Stimulated activated CD8-positive, alpha-beta memory T cell treated with anti-CD3 and anti-CD28 coated beads, Interleukin-7, amount 100 ng/mL, for 1 hour (primary cell): ENCODE data around the gene FKTN.
"Not testable (repeated sequence)": the region's sequence is repeated elsewhere in the genome, so short reads cannot be mapped to it uniquely, and the experiment has no call there.

Experiments used
- DNase-seq, 2 donors: peaks; one replicate each; pipeline ENCODE4 v3.0.0-alpha.2; 2020; ENCODE audit warnings: low read depth in 2 of 2

FKTN gene

GRCh38 chr9:105557804-105558610, at the start of gene FKTN:
TSS of gene FKTN (plus strand) at chr9:105558131. CDS start at chr9:105575033, 16,902 bp downstream.
- peak; percentile 52 to 56 for DNase-seq

GRCh38 chr9:105508530-105508929, 49.4 kb upstream of the FKTN start:
- no peak for DNase-seq

- no peak for DNase-seq
These were observed 47.9 kb upstream of the FKTN start for GRCh38 chr9:105510024-105510423.

DNA sequence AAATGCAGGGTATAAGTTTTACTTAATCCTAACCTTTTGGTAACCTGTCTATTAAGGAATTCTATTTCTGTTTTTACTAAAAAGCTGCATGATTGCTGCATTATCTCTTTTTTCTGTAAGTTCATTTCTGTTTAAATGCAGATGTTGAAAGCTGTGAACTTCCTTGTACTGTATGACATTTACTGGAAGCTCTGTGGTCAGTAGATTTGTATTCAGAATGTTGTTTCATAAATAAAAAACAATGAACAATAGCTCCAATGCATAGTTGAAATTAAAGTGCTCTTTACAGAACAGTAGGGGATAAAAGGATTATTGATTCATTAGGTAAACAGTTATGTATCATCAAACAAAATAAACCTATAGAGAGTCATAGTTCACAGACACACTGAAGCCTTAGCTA, 46.5 kb upstream of the FKTN start:
- DNase-seq = no peak

DNA sequence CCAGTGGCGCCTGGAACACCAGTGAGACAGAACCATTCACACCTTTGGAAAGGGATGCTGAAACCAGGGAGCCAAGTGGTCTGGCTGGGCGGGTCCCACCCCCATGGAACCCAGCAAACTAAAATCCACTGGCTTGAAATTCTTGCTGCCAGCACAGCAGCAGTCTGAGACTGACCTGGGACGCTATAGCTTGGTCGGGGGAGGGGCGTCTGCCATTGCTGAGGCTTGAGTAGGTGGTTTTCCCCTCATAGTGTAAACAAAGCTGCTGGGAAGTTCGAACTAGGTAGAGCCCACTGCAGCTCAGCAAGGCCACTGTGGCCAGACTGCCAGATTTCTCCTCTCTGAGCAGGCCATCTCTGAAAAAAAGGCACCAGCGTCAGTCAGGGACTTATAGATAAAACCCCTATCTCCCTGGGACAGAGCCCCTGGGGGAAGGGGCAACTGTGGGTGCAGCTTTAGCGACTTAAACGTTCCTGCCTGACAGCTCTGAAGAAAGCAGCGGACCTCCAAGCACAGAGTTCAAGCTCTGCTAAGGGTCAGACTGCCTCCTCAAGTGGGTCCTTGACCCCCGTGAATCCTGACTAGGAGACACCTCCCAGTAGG, 42.0 kb upstream of the FKTN start:
- DNase-seq = no peak

DNA sequence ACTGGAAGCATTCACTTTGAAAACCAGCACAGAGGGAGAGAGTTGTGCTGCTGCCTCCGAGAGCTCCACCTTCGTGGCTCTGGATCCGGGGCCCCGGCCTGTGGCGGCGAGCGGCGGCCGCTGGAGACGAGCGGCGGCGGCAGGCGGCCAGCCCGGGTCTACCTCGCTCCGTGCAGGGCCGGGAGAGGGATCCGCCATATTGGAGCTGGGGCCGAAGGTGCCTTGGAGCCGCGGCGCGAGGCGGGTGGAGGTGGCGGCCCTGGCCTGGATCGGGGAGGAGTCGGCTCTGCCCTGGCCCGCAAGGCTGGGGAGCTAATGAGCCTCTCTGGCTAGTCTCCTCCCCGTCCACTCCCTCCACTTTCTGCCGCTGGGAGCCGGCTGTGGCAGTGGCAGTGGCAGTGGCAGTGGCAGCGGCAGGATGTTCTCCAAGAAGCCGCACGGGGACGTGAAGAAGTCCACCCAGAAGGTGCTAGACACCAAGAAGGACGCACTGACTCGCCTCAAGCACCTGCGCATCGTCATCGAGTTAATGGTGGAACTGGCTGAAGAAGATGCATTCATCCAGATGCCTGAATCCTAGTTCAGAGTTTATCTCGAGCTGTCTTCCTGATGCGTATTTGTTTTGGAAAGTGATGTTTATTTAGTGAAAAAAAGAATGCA, 38.1 kb upstream of the FKTN start:
- peak in 1 of 2 donors; percentile 1 for DNase-seq

DNA sequence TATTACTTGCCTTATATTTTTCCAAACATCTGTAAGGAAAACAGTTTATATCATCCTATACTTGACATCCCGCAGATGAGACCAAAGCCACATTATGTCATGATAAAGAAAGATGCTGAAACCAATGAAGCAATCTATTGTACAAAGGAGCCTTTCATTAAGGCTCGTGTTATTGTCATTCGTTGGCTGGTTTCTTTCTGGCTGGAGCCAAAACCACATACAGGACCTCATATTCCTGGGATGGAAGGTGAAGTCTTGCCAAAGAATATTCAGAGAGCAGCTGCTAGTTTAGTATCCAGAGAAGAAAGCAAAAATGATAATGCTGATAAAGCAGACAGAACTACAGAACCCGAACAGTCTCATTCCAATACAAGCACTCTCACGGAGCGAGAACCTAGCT, 36.9 kb upstream of the FKTN start:
- DNase-seq = not testable (repeated sequence)

- not testable (repeated sequence) for DNase-seq
These were observed 35.1 kb upstream of the FKTN start for GRCh38 chr9:105522618-105523385.

DNA sequence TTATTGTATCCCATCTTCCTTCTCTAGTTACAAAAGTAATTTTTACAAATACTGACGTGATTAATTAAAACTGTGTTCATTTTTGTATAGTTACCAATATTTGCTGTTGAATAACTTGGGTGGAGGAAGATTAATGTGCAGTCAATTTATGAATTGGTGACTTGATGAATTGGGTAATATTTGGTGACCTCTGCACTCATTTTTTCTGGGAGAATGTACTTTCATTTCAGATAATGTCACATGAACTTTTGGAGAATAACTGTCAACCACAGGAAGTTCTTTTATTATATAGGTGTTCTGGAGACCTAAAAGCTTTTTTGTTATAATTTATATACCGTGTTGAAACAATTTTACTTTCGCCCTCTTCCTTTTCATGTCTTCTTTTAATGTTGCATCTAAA, 26.4 kb upstream of the FKTN start:
- no peak for DNase-seq

DNA sequence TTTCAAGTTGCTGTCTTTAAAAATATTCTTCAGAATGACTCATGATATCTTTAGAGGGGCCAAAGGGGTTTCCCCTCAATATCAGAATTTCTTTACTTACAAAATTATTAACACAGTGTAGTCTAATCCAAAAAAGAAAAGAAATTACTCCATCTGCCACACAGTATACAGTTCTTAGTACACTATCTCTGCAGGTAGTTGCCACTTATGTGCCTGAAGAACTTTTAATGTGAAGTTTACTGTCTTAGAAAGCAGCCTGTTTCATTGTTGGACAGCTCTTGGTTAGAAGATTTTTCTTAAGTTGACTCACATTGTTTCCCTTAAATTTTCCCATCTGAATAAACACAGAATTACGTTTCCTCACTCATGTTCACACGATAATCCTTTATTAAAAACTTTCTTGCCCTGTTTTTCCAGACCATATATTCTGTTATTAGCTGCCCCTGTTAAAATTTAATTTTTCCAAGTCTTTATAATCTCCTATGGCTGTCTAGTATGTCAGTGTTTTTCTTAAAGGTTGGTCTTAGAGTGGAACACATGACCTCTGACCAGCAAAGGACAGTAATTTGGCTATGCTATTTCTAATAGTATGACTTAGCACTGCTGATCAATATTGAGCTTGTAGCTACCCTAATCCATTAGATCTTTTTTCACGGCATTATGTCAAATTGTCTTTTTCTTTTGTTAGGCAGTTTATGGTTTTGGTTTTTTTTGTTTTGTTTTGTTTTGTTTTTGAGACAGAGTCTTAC, 21.8 kb upstream of the FKTN start:
- DNase-seq = no peak

DNA sequence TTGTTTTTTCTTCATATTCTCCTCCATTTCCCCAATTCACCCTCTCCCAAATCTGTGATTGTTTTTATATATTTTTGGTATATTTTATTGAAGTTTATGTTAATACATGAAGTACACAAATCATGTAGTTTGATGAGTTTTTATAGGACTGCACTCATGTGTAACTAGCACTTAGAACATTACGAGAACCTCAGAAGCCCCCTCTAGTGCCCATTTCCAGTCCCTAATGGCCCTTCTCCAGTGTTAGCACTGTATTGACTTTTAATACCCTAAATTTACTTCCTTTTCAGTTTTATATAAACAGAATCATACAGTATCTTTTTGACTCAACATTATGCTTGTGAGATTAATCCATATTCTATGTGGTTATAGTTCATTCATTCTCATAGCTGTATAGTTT, 18.5 kb upstream of the FKTN start:
- DNase-seq = no peak

DNA sequence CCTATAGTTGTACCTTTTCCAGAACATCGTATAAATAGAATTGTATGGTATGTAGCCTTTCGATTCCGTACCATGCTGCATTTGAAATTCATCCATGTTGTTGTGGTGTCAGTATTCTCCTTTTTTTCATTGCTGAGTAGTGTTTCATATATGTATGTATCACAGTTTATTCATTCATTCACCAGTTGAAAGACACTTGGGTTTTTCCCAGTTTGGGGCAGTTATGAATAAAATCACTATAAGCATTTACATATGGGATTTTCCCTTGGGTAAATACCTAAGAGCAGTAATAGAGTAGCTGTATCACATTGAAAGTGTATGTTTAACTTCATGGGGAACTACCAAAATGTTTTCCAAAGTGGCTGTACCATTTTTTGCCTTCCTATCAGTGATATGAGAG, 16.1 kb upstream of the FKTN start:
- DNase-seq = no peak

DNA sequence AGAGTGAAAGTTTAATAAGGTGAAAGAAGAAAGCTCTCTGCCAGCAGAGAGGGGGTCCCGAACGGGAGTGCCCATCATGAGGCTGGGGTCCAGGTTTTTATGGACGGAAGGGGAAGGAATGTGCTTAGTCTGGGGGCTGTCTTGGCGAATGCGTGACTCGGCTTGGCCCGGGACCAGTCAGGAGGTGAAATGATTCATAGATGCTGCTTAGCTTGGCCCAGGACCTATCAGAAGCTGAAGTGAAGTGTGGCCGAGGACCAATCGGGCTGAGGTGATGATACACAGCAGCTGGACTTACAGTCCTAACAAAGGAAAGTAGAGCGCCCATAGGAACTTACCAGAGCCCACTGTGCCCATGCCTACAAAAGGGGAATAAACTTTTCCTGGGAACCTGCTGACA, 3.9 kb upstream of the FKTN start:
- no peak for DNase-seq

GRCh38 chr9:105572455-105572854, 14.5 kb downstream of the FKTN start:
- DNase-seq = no peak

DNA sequence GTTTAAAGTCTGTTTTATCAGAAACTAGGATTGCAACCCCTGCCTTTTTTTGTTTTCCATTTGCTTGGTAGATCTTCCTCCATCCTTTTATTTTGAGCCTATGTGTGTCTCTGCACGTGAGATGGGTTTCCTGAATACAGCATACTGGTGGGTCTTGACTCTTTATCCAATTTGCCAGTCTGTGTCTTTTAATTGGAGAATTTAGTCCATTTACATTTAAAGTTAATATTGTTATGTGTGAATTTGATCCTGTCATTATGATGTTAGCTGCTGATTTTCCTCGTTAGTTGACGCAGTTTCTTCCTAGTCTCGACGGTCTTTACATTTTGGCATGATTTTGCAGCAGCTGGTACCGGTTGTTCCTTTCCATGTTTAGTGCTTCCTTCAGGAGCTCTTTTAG, 22.0 kb downstream of the FKTN start:
- DNase-seq = not testable (repeated sequence)

- DNase-seq = not testable (repeated sequence)
These were observed 23.6 kb downstream of the FKTN start for GRCh38 chr9:105581550-105581949.

DNA sequence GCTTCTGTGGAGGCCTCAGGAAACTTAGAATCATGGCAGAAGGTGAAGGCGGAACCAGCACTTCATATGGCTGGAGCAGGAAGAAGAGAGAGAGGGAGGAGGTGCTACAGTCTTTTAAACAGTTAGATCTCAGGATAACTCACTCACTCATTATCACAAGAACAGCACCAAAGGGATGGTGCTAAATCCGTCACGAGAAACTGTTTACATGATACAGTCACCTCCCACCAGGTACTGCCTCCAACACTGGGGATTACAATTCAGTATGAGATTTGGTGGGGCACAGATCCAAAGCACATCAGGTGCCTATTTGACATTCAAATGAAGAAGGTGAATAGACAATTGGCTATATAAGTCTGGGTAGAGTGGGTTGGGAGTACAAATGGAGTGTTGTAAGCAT, 35.2 kb downstream of the FKTN start:
- DNase-seq = no peak

DNA sequence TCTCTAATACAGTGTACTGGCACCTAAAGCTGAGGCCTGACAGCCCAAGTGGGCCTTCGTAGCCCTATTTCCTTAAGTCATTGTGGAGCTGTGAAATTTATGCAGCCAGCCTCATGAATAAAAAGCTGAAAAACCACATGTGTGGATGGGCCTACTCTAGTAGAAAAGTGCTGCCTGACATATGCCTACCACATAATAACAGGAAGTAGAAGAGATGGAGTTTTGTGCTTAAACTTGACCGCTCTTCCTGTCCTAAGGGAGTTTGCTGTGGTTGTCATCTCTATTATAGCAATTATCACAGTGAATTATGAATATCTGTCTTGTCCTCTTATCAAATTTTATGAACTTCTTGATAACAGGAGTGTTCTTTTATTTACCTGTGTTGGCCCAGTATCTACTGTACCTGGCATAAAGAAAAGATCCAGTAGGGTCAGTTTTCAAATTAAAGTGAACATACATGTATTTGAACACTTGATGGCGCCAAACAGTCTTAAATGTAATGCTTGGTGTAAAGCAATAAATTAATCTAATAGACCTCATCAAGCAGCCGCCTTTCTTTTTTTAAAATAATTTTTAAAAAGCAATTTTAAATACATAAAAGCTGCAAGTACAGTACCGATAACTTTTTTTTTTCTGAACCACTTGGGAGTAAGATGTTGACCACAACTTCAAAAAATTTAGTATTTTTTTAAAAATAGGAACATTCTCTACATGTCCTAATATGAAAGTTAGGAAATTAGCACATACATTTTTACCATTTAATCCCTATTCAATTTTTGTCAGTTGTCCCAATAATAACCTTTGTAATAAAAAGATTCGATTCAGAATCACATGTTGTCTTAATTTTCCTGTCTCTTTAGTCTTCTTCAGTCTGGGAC, 51.0 kb downstream of the FKTN start:
- DNase-seq = no peak

- DNase-seq = no peak
These were observed 63.1 kb downstream of the FKTN start for GRCh38 chr9:105621001-105621400.

DNA sequence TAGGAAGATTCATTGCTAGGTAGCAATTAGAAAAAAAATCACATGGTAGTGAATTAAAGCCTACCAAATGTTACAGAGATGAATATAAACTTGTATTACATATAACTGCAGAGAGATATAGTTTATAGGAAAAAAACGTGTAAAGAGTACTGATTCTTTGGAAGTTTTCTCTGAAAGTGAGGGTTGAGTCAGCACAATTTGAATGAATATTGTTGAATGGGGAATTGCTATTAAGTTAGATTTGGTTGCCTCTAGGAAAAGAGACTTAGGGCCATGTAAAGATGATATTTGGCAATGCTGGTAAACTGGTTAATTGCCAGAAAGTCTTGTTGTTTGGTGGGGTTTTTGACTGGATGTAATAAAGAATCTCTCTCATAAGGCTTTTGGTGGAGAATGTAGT, 67.2 kb downstream of the FKTN start:
- DNase-seq = no peak
